HEK293 (cell line): ENCODE measurements around the gene AGAP1.

Experiments
- CTCF ChIA-PET: fragments of 350-600 bp; formaldehyde crosslinking; extraction: SDS; loops from one replicate; lab custom pipeline; 2021; ENCODE audit warnings: antibody characterized with exemption; lab: Yijun Ruan, JAX
- POLR2A ChIA-PET: fragments of 300-600 bp; formaldehyde crosslinking; extraction: SDS; loops from one replicate; lab custom pipeline; 2020; ENCODE audit warnings: antibody characterized with exemption, inconsistent platforms; lab: Yijun Ruan, JAX
- H3K27ac ChIP-seq: fragments of 200-500 bp; sonication (Bioruptor generic); 2 replicates; pipeline ENCODE4 v1.5.1; 2014; ENCODE audit warnings: low read depth, low read length, control low read depth, inconsistent platforms; ENCODE audit errors: extremely low read depth
- H3K36me3 ChIP-seq, 2 experiments: fragments of 200-500 bp in 1 of 2; sonication (Bioruptor generic) in 1 of 2; 1 replicate in 1 of 2; 2 replicates in 1 of 2; pipeline ENCODE4 v1.5.1; 2014 to 2017; ENCODE audit warnings: inconsistent platforms in 2 of 2, low read length in 2 of 2; ENCODE audit not compliant: control insufficient read depth in 2 of 2, insufficient read depth in 1 of 2
- H3K4me1 ChIP-seq: fragments of 200-500 bp; sonication (Bioruptor generic); 2 replicates; pipeline ENCODE4 v1.5.1; 2014; ENCODE audit warnings: mild to moderate bottlenecking, low read length, inconsistent platforms; ENCODE audit not compliant: control insufficient read depth, insufficient read depth
- H3K4me3 ChIP-seq: 2 replicates; pipeline ENCODE4 v1.5.1; 2011; ENCODE audit warnings: low read depth, mild to moderate bottlenecking, control low read depth, low read length, moderate library complexity
- H3K9me3 ChIP-seq: fragments of 200-500 bp; sonication (Bioruptor generic); 2 replicates; pipeline ENCODE4 v1.5.1; 2014; ENCODE audit warnings: low read depth, low read length, inconsistent platforms; ENCODE audit not compliant: control insufficient read depth, insufficient read depth
- GLI4 ChIP-seq: fragments of 450-650 bp; formaldehyde crosslinking; IDR thresholded peaks from 2 replicates; pipeline ENCODE4 v1.5.1; 2016; ENCODE audit warnings: missing biosample characterization, missing genetic modification characterization
- HOXA7 ChIP-seq: sonication (generic); formaldehyde crosslinking; IDR thresholded peaks from 2 replicates; pipeline ENCODE4 v1.8.1; 2022; ENCODE audit warnings: missing genetic modification reagents, borderline replicate concordance
- KLF10 ChIP-seq: fragments of 450-650 bp; IDR thresholded peaks from 2 replicates; pipeline ENCODE4 v1.5.1; 2018; ENCODE audit warnings: missing biosample characterization, mild to moderate bottlenecking, missing genetic modification characterization
- ZBTB8A ChIP-seq: fragments of 450-650 bp; formaldehyde crosslinking; IDR thresholded peaks from 2 replicates; pipeline ENCODE4 v1.5.1; 2016; ENCODE audit warnings: missing biosample characterization, missing genetic modification characterization
- ZFP37 ChIP-seq: fragments of 450-650 bp; formaldehyde crosslinking; IDR thresholded peaks from 2 replicates; pipeline ENCODE4 v1.5.1; 2016; ENCODE audit warnings: missing biosample characterization, missing genetic modification characterization
- ZNF114 ChIP-seq: fragments of 450-650 bp; formaldehyde crosslinking; IDR thresholded peaks from 2 replicates; pipeline ENCODE4 v1.5.0; 2017; ENCODE audit warnings: missing biosample characterization, missing genetic modification characterization
- ZNF174 ChIP-seq: fragments of 450-650 bp; formaldehyde crosslinking; IDR thresholded peaks from 2 replicates; pipeline ENCODE4 v1.5.0; 2017; ENCODE audit warnings: missing biosample characterization, mild to moderate bottlenecking, missing genetic modification characterization
- ZNF23 ChIP-seq: fragments of 450-650 bp; formaldehyde crosslinking; IDR thresholded peaks from 2 replicates; pipeline ENCODE4 v1.5.1; 2016; ENCODE audit warnings: missing biosample characterization, missing genetic modification characterization, borderline replicate concordance
- ZNF302 ChIP-seq: fragments of 450-650 bp; formaldehyde crosslinking; IDR thresholded peaks from 2 replicates; pipeline ENCODE4 v1.5.1; 2016; ENCODE audit warnings: missing biosample characterization, missing genetic modification characterization, low read depth
- ZNF324 ChIP-seq: fragments of 450-650 bp; formaldehyde crosslinking; IDR thresholded peaks from 2 replicates; pipeline ENCODE4 v1.5.1; 2016; ENCODE audit warnings: missing biosample characterization, missing genetic modification characterization
- ZNF350 ChIP-seq: fragments of 450-650 bp; formaldehyde crosslinking; IDR thresholded peaks from 2 replicates; pipeline ENCODE4 v1.5.0; 2017; ENCODE audit warnings: missing biosample characterization, mild to moderate bottlenecking, missing genetic modification characterization
- ZNF391 ChIP-seq: fragments of 450-650 bp; formaldehyde crosslinking; IDR thresholded peaks from 2 replicates; pipeline ENCODE4 v1.5.1; 2016; ENCODE audit warnings: low read depth, missing biosample characterization, missing genetic modification characterization, borderline replicate concordance
- ZNF544 ChIP-seq: fragments of 450-650 bp; formaldehyde crosslinking; IDR thresholded peaks from 2 replicates; pipeline ENCODE4 v1.5.0; 2017; ENCODE audit warnings: missing biosample characterization, missing genetic modification characterization
- ZNF555 ChIP-seq: fragments of 450-650 bp; formaldehyde crosslinking; conservative IDR thresholded peaks from 2 replicates; pipeline ENCODE4 v1.5.1; 2017; ENCODE audit warnings: missing biosample characterization, mild to moderate bottlenecking, missing genetic modification characterization, inconsistent platforms
- ZNF585B ChIP-seq: fragments of 450-650 bp; formaldehyde crosslinking; IDR thresholded peaks from 2 replicates; pipeline ENCODE4 v1.5.1; 2016; ENCODE audit warnings: missing biosample characterization, missing genetic modification characterization
- ZNF658 ChIP-seq: fragments of 450-650 bp; formaldehyde crosslinking; IDR thresholded peaks from 2 replicates; pipeline ENCODE4; 2016; ENCODE audit warnings: missing biosample characterization, missing genetic modification characterization
- ZNF747 ChIP-seq: fragments of 450-650 bp; formaldehyde crosslinking; IDR thresholded peaks from 2 replicates; pipeline ENCODE4 v1.5.1; 2016; ENCODE audit warnings: missing biosample characterization, missing genetic modification characterization
- ZNF792 ChIP-seq: fragments of 450-650 bp; formaldehyde crosslinking; IDR thresholded peaks from 2 replicates; pipeline ENCODE4 v1.5.1; 2016; ENCODE audit warnings: missing biosample characterization, missing genetic modification characterization
- ZNF830 ChIP-seq: fragments of 450-650 bp; IDR thresholded peaks from 2 replicates; pipeline ENCODE4 v1.5.0; 2018; ENCODE audit warnings: missing biosample characterization, missing genetic modification characterization, low read depth, mild to moderate bottlenecking, moderate library complexity
- ZSCAN16 ChIP-seq: fragments of 450-650 bp; formaldehyde crosslinking; IDR thresholded peaks from 2 replicates; pipeline ENCODE4 v1.5.1; 2016; ENCODE audit warnings: missing biosample characterization, missing genetic modification characterization
- TF ChIP-seq, protein P1 (sequence below): fragments of 450-650 bp; formaldehyde crosslinking; IDR thresholded peaks from 2 replicates; pipeline ENCODE4 v1.5.1; 2016; ENCODE audit warnings: missing biosample characterization, missing genetic modification characterization, borderline replicate concordance
- TF ChIP-seq, protein P2 (sequence below): fragments of 450-650 bp; formaldehyde crosslinking; IDR thresholded peaks from 2 replicates; pipeline ENCODE4 v1.5.1; 2016; ENCODE audit warnings: missing biosample characterization, missing genetic modification characterization, borderline replicate concordance
- TF ChIP-seq, protein P3 (sequence below): fragments of 450-650 bp; formaldehyde crosslinking; IDR thresholded peaks from 2 replicates; pipeline ENCODE4 v1.5.1; 2016; ENCODE audit warnings: missing biosample characterization, missing genetic modification characterization

The AGAP1 gene

DNA sequence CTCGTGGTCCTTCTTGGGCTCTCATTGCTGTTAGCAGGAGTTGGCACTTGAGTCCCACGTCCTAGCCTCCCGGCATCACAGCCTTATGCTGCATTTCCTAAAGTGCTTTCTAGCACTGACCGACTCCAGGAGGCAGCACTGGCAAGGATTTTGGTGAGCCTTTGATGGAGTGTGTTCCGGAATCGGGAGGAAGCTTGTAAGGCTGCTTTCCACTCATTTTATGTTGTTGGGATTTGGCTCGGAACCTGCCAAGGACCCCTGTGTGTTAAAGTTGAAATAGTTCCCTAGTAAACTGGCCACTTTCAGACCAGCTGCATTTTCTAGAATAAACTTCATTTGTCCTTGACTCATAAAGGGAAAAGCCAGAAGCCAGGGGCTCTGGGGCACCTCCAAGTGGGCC lies 88.9 kb downstream of the AGAP1 start:
- Histone ChIP-seq H3K36me3 (no peaks in the 10 kb centered on the region), H3K4me1 (no peaks in the 10 kb centered on the region; the same call in 1 of the 2 replicates), H3K27ac (no peak overlapping the region), H3K4me3 (no peak overlapping the region), H3K9me3 (no peaks in the 10 kb centered on the region)
- TF ChIP-seq ZNF747 (tag by site-specific recombination) (no peak), ZNF585B (tag by site-specific recombination) (no peak), ZNF544 (tag by site-specific recombination) (no peak), ZNF658 (tag by site-specific recombination) (no peak), ZNF792 (tag by site-specific recombination) (no peak), ZNF23 (tag by site-specific recombination) (no peak), ZNF555 (tag by site-specific recombination) (no peak), ZFP37 (tag by site-specific recombination) (no peak), ZNF391 (tag by site-specific recombination) (no peak), ZNF350 (tag by site-specific recombination) (no peak), HOXA7 (CRISPR knock-in tag) (no peak), ZBTB8A (no peak), KLF10 (tag by site-specific recombination) (no peak)
- ChIA-PET CTCF (interaction anchor here (0.7 kb wide), 1 partner anchor 10 kb away, joined by 3 read pairs; no protein-coding TSS in a partner anchor), POLR2A (no interaction called here)

DNA sequence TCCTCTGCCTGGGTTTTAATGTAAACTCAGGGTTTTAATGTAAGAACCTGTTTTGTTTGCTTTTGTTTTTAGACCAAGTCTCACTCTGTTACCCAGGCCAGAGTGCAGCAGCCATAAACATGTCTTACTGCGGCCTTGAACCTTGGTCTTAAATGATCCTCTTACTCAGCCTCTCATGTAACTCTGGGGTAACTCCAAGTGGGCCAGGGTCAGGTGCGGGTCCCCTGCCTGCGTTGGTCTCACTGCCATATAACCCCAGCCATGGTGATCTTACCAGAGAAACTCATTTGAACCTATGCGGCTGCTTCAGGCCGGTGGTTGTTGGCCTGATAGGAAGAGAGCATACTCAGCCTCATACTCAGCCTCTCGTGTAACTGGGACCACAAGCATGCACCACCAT lies 89.3 kb downstream of the AGAP1 start:
- no peak for TF ChIP-seq GLI4 (tag by site-specific recombination)
- TF ChIP-seq, protein P1, sequence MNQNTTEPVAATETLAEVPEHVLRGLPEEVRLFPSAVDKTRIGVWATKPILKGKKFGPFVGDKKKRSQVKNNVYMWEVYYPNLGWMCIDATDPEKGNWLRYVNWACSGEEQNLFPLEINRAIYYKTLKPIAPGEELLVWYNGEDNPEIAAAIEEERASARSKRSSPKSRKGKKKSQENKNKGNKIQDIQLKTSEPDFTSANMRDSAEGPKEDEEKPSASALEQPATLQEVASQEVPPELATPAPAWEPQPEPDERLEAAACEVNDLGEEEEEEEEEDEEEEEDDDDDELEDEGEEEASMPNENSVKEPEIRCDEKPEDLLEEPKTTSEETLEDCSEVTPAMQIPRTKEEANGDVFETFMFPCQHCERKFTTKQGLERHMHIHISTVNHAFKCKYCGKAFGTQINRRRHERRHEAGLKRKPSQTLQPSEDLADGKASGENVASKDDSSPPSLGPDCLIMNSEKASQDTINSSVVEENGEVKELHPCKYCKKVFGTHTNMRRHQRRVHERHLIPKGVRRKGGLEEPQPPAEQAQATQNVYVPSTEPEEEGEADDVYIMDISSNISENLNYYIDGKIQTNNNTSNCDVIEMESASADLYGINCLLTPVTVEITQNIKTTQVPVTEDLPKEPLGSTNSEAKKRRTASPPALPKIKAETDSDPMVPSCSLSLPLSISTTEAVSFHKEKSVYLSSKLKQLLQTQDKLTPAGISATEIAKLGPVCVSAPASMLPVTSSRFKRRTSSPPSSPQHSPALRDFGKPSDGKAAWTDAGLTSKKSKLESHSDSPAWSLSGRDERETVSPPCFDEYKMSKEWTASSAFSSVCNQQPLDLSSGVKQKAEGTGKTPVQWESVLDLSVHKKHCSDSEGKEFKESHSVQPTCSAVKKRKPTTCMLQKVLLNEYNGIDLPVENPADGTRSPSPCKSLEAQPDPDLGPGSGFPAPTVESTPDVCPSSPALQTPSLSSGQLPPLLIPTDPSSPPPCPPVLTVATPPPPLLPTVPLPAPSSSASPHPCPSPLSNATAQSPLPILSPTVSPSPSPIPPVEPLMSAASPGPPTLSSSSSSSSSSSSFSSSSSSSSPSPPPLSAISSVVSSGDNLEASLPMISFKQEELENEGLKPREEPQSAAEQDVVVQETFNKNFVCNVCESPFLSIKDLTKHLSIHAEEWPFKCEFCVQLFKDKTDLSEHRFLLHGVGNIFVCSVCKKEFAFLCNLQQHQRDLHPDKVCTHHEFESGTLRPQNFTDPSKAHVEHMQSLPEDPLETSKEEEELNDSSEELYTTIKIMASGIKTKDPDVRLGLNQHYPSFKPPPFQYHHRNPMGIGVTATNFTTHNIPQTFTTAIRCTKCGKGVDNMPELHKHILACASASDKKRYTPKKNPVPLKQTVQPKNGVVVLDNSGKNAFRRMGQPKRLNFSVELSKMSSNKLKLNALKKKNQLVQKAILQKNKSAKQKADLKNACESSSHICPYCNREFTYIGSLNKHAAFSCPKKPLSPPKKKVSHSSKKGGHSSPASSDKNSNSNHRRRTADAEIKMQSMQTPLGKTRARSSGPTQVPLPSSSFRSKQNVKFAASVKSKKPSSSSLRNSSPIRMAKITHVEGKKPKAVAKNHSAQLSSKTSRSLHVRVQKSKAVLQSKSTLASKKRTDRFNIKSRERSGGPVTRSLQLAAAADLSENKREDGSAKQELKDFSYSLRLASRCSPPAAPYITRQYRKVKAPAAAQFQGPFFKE: no peak
- no peak for TF ChIP-seq ZNF302 (tag by site-specific recombination)
- TF ChIP-seq ZSCAN16 (tag by site-specific recombination): no peak
- TF ChIP-seq, protein P2, sequence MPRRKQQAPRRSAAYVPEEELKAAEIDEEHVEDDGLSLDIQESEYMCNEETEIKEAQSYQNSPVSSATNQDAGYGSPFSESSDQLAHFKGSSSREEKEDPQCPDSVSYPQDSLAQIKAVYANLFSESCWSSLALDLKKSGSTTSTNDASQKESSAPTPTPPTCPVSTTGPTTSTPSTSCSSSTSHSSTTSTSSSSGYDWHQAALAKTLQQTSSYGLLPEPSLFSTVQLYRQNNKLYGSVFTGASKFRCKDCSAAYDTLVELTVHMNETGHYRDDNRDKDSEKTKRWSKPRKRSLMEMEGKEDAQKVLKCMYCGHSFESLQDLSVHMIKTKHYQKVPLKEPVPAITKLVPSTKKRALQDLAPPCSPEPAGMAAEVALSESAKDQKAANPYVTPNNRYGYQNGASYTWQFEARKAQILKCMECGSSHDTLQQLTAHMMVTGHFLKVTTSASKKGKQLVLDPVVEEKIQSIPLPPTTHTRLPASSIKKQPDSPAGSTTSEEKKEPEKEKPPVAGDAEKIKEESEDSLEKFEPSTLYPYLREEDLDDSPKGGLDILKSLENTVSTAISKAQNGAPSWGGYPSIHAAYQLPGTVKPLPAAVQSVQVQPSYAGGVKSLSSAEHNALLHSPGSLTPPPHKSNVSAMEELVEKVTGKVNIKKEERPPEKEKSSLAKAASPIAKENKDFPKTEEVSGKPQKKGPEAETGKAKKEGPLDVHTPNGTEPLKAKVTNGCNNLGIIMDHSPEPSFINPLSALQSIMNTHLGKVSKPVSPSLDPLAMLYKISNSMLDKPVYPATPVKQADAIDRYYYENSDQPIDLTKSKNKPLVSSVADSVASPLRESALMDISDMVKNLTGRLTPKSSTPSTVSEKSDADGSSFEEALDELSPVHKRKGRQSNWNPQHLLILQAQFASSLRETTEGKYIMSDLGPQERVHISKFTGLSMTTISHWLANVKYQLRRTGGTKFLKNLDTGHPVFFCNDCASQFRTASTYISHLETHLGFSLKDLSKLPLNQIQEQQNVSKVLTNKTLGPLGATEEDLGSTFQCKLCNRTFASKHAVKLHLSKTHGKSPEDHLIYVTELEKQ (tag by site-specific recombination): no peak
- TF ChIP-seq ZNF174 (tag by site-specific recombination): no peak
- TF ChIP-seq, protein P3, sequence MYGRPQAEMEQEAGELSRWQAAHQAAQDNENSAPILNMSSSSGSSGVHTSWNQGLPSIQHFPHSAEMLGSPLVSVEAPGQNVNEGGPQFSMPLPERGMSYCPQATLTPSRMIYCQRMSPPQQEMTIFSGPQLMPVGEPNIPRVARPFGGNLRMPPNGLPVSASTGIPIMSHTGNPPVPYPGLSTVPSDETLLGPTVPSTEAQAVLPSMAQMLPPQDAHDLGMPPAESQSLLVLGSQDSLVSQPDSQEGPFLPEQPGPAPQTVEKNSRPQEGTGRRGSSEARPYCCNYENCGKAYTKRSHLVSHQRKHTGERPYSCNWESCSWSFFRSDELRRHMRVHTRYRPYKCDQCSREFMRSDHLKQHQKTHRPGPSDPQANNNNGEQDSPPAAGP (tag by site-specific recombination): no peak
- no peak for TF ChIP-seq ZNF114 (tag by site-specific recombination)
- TF ChIP-seq ZNF324 (tag by site-specific recombination): no peak
- no peak for TF ChIP-seq ZBTB8A
- TF ChIP-seq ZNF830: no peak
- H3K4me1 ChIP-seq: no peaks in the 10 kb centered on the region; the same call in 1 of the 2 replicates
- H3K27ac ChIP-seq: no peak overlapping the region
- CTCF ChIA-PET: interaction anchor here (0.7 kb wide), 1 partner anchor 121 kb away, joined by 4 read pairs; no protein-coding TSS in a partner anchor
- POLR2A ChIA-PET: no interaction called here
- H3K9me3 ChIP-seq: no peaks in the 10 kb centered on the region
- no peak overlapping the region for H3K4me3 ChIP-seq
- H3K36me3 ChIP-seq: no peaks in the 10 kb centered on the region
